ENCODE data around the gene MET.

Gene MET

DNA sequence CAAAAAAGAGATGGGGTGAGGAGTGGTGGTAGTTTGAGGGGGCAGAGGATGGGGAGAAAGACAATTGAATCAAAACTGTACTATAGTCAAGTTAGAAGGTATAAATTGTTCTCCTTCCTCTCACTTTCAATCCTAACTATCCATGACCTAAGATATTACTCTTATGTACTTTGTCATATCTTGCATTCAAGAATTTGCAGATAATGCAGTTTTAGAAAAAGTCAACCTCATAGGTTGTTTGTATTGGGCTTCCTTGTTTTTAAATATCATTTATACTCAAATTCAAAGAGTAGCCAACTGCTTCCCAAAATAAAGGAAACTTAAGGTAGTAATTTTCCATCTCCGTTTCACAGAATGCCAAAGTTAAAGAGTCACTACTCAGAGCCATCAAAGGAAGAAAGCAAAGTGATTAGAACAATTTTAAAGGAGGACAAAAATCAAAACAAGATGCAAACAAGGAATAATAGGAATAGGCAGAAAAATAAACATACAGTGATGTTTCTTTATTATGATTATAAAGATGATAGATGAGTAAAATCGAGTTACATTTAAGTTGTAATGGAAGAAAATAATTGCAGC is 32.7 kb downstream of the MET start:
- H2AFZ ChIP-seq (ENCODE audit: low read depth) = no peak overlapping the region
- no peak overlapping the region for H3K4me2 ChIP-seq
- no peak overlapping the region for H3K4me3 ChIP-seq (IDR thresholded peaks at IDR 0.05; ENCODE audit: insufficient read depth, low read depth, low read length)
- H3K36me3 ChIP-seq (ENCODE audit: insufficient read depth) = no peaks in the 10 kb centered on the region
- H3K79me2 ChIP-seq (ENCODE audit: insufficient read depth, low read depth) = no peaks in the 10 kb centered on the region
- no peaks in the 10 kb centered on the region for H3K27me3 ChIP-seq (ENCODE audit: insufficient read depth, low read depth)
- no peaks in the 10 kb centered on the region for H4K20me1 ChIP-seq (ENCODE audit: insufficient read depth)
- TF ChIP-seq CTCF (conservative IDR thresholded peaks at IDR 0.05; ENCODE audit: low read depth, low read length) = no peak
- H3K4me1 ChIP-seq (ENCODE audit: low read depth, poor library complexity, severe bottlenecking) = no peaks in the 10 kb centered on the region
- no peak overlapping the region for H3K9ac ChIP-seq
- no peak overlapping the region for H3K27ac ChIP-seq

- H3K79me2 ChIP-seq (ENCODE audit: insufficient read depth, low read depth) = no peaks in the 10 kb centered on the region
- H3K27ac ChIP-seq = no peak overlapping the region
- H2AFZ ChIP-seq (ENCODE audit: low read depth) = no peak overlapping the region
- TF ChIP-seq CTCF (conservative IDR thresholded peaks at IDR 0.05; ENCODE audit: low read depth, low read length) = no peak
- H3K4me3 ChIP-seq (IDR thresholded peaks at IDR 0.05; ENCODE audit: insufficient read depth, low read depth, low read length) = no peak overlapping the region
- H3K36me3 ChIP-seq (ENCODE audit: insufficient read depth) = no peaks in the 10 kb centered on the region
- H3K9ac ChIP-seq = no peak overlapping the region
- no peaks in the 10 kb centered on the region for H3K4me1 ChIP-seq (ENCODE audit: low read depth, poor library complexity, severe bottlenecking)
- no peak overlapping the region for H3K4me2 ChIP-seq
- H4K20me1 ChIP-seq (ENCODE audit: insufficient read depth) = no peaks in the 10 kb centered on the region
- no peaks in the 10 kb centered on the region for H3K27me3 ChIP-seq (ENCODE audit: insufficient read depth, low read depth)
These were observed 33.4 kb downstream of the MET start for GRCh38 chr7:116705419-116705818.

DNA sequence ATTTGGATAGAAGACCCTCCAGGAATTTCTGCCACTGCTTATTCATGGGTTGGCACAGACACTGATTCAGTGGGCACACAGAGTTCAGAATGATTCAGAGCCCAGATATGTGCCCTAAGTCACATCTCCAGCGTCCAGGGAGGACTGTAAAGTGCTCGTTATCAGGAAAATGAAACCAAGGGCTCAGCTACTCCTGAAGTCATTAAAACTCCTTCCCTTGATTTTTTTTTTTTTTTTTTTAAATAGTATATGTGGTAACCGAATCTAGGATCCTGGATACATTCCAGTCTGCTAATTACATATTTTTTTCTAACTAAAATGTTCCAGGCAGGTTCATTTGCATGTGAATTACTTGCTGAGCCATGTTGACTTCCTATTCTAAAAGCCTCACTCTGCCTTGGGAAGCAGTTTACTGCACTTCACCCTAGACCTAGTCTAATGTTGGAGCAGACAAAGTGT is 34.7 kb downstream of the MET start:
- Histone ChIP-seq H4K20me1 (ENCODE audit: insufficient read depth) (no peaks in the 10 kb centered on the region), H3K4me2 (no peak overlapping the region), H3K79me2 (ENCODE audit: insufficient read depth, low read depth) (no peaks in the 10 kb centered on the region), H3K4me3 (IDR thresholded peaks at IDR 0.05; ENCODE audit: insufficient read depth, low read depth, low read length) (no peak overlapping the region), H3K36me3 (ENCODE audit: insufficient read depth) (no peaks in the 10 kb centered on the region), H2AFZ (ENCODE audit: low read depth) (no peak overlapping the region), H3K27me3 (ENCODE audit: insufficient read depth, low read depth) (no peaks in the 10 kb centered on the region), H3K4me1 (ENCODE audit: low read depth, poor library complexity, severe bottlenecking) (no peaks in the 10 kb centered on the region), H3K27ac (no peak overlapping the region), H3K9ac (no peak overlapping the region)
- TF ChIP-seq CTCF (conservative IDR thresholded peaks at IDR 0.05; ENCODE audit: low read depth, low read length) = no peak

- Histone ChIP-seq H3K4me1 (ENCODE audit: low read depth, poor library complexity, severe bottlenecking) (no peaks in the 10 kb centered on the region), H3K27ac (no peak overlapping the region), H4K20me1 (ENCODE audit: insufficient read depth) (no peaks in the 10 kb centered on the region), H3K79me2 (ENCODE audit: insufficient read depth, low read depth) (no peaks in the 10 kb centered on the region), H3K36me3 (ENCODE audit: insufficient read depth) (no peaks in the 10 kb centered on the region), H3K9ac (no peak overlapping the region), H3K4me2 (no peak overlapping the region), H2AFZ (ENCODE audit: low read depth) (no peak overlapping the region), H3K4me3 (IDR thresholded peaks at IDR 0.05; ENCODE audit: insufficient read depth, low read depth, low read length) (no peak overlapping the region), H3K27me3 (ENCODE audit: insufficient read depth, low read depth) (no peaks in the 10 kb centered on the region)
- TF ChIP-seq CTCF (conservative IDR thresholded peaks at IDR 0.05; ENCODE audit: low read depth, low read length) = no peak
These were observed 35.3 kb downstream of the MET start for GRCh38 chr7:116707289-116707688.

Measured in KMS-11 (cell line).